ENCODE data around the gene TTLL11.

Gene TTLL11

DNA sequence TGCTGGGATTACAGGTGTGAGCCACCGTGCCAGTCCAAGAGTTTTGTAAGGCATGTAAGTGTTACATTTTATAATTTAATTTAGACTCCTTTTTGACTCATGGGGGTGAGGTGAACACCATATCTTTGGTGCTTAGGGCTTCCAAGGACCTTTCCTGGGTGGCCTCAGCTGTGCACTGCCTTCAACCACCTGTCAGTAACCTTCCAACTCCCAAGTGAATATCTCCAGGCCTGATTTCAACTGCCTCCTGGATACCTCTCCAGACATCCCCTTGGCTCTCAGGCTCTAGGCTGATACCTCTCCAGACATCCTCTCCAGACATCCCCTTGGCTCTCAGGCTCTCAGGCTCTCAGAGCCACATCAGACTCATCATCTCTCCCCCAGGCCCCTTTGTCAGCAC is 30.9 kb upstream of the TTLL11 start:
- TF ChIP-seq, protein P1, sequence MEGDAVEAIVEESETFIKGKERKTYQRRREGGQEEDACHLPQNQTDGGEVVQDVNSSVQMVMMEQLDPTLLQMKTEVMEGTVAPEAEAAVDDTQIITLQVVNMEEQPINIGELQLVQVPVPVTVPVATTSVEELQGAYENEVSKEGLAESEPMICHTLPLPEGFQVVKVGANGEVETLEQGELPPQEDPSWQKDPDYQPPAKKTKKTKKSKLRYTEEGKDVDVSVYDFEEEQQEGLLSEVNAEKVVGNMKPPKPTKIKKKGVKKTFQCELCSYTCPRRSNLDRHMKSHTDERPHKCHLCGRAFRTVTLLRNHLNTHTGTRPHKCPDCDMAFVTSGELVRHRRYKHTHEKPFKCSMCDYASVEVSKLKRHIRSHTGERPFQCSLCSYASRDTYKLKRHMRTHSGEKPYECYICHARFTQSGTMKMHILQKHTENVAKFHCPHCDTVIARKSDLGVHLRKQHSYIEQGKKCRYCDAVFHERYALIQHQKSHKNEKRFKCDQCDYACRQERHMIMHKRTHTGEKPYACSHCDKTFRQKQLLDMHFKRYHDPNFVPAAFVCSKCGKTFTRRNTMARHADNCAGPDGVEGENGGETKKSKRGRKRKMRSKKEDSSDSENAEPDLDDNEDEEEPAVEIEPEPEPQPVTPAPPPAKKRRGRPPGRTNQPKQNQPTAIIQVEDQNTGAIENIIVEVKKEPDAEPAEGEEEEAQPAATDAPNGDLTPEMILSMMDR (conservative IDR thresholded peaks at IDR 0.05; ENCODE audit: low read depth, low read length) = no peak
- no peak for DNase-seq (ENCODE audit: low read depth)
- H3K4me3 ChIP-seq (ENCODE audit: low read length) = no peak overlapping the region

DNA sequence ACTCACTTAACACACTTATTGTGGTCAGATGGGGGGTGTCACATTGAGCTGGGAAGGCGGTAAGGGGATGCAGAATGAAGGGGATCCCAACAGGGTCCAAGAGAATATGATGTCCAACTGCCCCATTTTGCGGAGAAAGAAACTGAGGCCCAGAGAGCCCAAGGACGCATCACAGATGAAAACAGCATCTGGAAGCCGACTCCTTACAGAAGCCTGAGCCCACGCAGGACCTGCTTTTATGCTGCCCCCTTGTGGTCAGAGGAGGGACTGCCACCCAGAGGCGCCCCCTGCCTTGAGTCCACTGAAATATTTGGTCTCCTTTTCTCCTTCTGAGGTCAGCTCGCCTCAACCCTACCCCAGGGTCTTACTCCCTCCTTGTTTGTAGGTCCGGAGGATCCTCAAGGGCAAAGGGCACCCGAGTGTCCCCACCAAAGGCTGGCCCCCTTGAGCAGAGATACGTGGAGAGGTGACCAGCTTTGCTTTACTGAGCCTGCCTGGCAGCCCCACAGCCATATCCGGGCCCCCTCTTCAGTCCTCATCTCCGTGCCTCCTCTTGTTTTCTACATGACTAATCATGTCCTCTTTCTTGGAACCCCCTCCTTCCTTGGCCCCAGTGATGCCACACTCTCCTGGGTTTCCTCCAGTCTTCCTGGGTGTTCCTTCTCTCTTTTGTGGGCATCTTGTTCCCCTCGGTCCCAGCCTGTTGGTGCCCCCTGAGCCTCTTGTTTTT is 30.0 kb upstream of the TTLL11 start:
- no peak for DNase-seq (ENCODE audit: low read depth)
- H3K4me3 ChIP-seq (ENCODE audit: low read length) = no peak overlapping the region
- TF ChIP-seq, protein P1 (conservative IDR thresholded peaks at IDR 0.05; ENCODE audit: low read depth, low read length) = peak; percentile 100

DNA sequence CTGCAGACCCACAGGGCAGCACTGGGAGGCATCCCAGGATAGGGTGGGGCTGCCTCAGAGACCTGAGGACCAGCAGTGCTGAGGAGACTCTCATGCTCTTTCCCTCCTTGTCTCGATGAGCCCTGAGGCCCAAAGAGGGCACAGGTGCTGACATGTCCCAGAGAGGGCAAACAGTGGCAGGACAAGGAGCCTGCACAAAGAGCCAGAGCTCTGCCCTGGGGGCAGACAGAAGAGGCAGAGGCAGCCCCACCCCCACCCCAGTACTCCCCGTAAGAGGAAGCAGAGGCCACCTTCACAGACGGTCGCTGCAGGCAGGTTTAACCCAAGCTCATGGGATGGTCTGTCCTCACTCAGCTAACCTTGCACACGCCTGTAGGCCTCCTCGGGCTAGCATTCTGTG is 29.4 kb upstream of the TTLL11 start:
- DNase-seq (ENCODE audit: low read depth) = no peak
- H3K4me3 ChIP-seq (ENCODE audit: low read length) = no peak overlapping the region
- TF ChIP-seq, protein P1 (conservative IDR thresholded peaks at IDR 0.05; ENCODE audit: low read depth, low read length) = no peak

DNA sequence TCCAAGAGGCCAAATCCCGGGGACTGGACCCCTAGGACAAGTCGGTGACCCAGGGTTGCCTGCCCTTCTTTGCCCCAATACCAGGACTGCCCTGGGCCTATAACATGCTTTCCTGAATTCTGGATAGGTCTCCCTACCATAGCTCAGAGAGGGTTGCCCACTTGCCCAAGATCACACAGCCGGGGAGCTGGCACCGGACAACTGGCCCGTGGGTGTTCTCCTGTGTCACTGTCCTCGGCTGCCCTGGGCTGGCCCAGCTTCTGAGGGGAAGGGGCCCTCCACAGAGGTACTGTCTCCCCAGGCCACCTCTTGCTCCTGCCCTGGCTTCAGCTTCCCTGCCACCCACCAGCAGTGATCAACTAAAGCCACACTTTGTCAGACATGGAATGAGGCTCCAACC is 28.8 kb upstream of the TTLL11 start:
- DNase-seq (ENCODE audit: low read depth) = no peak
- TF ChIP-seq, protein P1 (conservative IDR thresholded peaks at IDR 0.05; ENCODE audit: low read depth, low read length) = no peak
- H3K4me3 ChIP-seq (ENCODE audit: low read length) = no peak overlapping the region

DNA sequence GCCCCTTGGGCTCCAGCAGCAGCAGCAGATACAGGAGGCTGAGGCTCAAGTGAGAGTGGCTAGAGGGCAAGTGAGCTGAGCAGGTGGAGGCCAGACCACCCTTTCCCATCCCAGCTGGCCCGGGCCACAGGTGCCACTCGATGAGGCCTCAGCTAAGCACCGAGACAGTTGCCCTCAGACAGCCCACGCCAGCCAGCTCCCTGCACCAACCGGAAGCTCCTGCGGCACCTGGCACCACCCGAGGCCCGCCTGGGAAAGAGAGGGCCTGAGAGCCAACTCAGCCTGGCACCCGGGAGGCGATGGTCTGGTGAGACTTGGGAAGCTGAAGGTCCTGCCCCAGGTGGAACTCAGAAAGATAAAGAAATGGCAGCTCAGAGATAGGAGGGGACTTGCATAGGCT is 28.3 kb upstream of the TTLL11 start:
- TF ChIP-seq, protein P1 (conservative IDR thresholded peaks at IDR 0.05; ENCODE audit: low read depth, low read length) = no peak
- H3K4me3 ChIP-seq (ENCODE audit: low read length) = no peak overlapping the region
- no peak for DNase-seq (ENCODE audit: low read depth)

DNA sequence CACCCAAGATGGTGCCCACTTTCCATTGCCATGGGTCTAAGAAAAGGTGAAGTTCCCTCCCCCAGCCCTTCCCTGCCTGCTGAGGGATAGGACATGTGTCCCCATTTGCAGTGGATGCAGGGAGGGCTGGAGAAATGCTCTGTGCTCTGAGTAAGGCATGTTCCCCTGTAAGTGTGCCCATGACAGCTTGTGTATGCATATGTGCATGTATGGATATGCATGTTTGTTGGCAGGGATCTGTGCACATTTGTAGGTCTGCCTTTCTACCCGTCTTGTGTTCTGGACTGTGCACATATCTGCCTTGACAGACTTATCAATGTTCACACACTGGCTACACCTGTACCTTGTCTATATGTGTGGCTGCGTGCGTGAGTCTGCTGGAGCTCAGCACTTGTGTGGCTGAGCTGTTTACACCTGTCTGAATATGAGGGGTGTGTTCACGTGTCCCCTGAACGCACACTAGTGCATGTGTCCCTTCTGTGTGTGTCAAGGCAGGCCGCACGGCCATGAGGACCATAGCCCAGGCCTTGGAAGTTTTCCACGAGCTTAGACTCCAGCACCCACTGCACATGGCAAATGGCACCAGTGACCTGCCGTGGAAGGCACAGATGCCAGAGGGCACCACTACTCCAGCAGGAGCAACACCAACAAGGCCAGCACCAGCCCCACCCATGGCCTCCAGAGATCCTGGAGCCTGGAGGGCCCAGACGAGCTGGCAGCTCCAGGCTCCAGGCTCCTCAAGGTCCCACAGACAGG is 27.4 kb upstream of the TTLL11 start:
- TF ChIP-seq, protein P1 (conservative IDR thresholded peaks at IDR 0.05; ENCODE audit: low read depth, low read length) = no peak
- DNase-seq (ENCODE audit: low read depth) = no peak
- no peak overlapping the region for H3K4me3 ChIP-seq (ENCODE audit: low read length)

DNA sequence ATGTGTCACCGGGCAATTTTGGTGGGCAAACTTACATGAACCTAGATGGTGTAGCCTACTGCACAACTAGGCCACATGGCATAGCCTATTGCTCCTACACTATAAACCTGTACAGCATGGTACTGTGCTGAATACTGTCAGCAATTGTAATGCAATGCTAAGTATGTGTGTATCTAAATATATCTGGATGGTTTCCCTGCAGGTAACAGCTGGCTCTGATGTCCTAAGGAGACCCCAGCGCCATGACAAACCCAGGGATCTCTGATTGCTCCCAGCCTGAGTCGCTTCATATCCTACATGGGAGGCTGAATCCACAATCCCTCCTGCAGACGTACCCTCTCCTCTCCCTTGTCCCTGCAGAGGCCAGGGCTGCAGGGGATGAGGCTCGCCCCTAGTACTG is 26.6 kb upstream of the TTLL11 start:
- TF ChIP-seq, protein P1 (conservative IDR thresholded peaks at IDR 0.05; ENCODE audit: low read depth, low read length) = no peak

More for the DNA sequence above, 26.6 kb upstream of the TTLL11 start:
- H3K4me3 ChIP-seq (ENCODE audit: low read length) = no peak overlapping the region
- no peak for DNase-seq (ENCODE audit: low read depth)

Data from retinal pigment epithelial cell (primary cell).